SK-N-MC (cell line): ENCODE data around the gene ATP7B.

Experiments
- DNase-seq: peaks from one replicate; pipeline ENCODE4 v3.0.0-alpha.2; 2011; ENCODE audit warnings: low read depth, low spot score
- H3K27ac ChIP-seq: fragments of 200-600 bp; sonication (generic); 2 replicates; pipeline ENCODE4 v1.5.1; 2016; ENCODE audit warnings: mixed run types
- H3K36me3 ChIP-seq: fragments of 200-600 bp; sonication (generic); 2 replicates; pipeline ENCODE4 v1.6.1; 2017; ENCODE audit warnings: antibody characterized with exemption, low read length, mixed read lengths; ENCODE audit not compliant: insufficient read depth
- H3K4me3 ChIP-seq: fragments of 200-600 bp; sonication (generic); 2 replicates; pipeline ENCODE4 v1.5.1; 2016
- H3K9ac ChIP-seq: fragments of 200-600 bp; sonication (generic); 2 replicates; pipeline ENCODE4 v1.8.0; 2017; ENCODE audit warnings: mixed run types, mixed read lengths; ENCODE audit not compliant: insufficient read length
- H3K9me3 ChIP-seq: fragments of 200-600 bp; sonication (generic); 2 replicates; pipeline ENCODE4 v1.6.1; 2017; ENCODE audit warnings: low read depth, mild to moderate bottlenecking, antibody characterized with exemption, low read length, moderate library complexity, mixed read lengths
- EZH2 ChIP-seq: fragments of 200-600 bp; sonication (generic); IDR thresholded peaks from one replicate; pipeline ENCODE4 v1.6.1; 2017; ENCODE audit warnings: antibody characterized with exemption
- FOXP2 ChIP-seq: optimal IDR thresholded peaks from 2 replicates; pipeline ENCODE3; 2011; ENCODE audit warnings: mild to moderate bottlenecking, moderate library complexity; ENCODE audit not compliant: insufficient read depth; ENCODE audit errors: extremely low read length, control extremely low read depth
- POLR2AphosphoS5 ChIP-seq: IDR thresholded peaks from 2 replicates; pipeline ENCODE4 v1.6.1; 2012; ENCODE audit warnings: mild to moderate bottlenecking, low read depth, low read length, borderline replicate concordance

Gene ATP7B

DNA sequence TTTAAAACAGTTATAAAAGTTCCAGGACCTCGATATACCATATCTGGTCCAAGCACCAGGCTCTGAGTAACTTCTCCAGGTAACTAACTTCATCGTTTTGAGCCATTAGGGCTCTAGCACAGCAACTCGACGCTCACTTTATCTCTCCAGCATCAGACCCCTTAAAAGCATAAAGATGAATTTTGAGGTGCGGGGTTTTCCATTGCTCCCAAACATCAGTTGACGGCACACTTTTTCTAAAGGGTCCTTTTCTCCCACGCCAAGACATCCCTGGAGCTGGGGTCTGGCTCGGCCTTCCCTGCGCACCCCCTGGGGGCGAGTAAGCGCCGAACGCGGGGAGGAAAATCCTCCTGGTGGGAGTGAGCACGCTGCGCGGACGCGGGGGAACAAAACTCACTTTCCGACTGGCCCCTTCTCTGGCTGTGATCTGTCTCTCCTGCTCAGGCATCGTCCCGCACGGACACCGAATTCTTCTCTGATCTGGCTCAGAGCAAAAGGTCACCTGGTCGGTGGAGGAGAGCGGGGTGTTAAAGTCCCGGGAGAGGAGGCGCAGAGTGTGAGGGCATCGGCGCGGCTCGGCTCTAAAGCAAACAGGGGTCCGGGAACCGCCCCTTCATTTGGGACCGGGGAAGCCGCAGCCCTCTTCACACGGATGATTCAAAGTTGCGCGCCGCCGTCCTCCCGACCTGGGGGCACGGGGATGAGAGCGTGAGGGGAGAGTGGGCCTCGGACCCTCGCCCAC lies at the start of gene ATP7B:
TSS of gene ATP7B (minus strand) at position 561 of the 742 bp plus-strand sequence. CDS start at position 448, 113 bp downstream.
- DNase-seq = no peak
- H3K27ac ChIP-seq = peak within 1 kb of the TSS; percentile 39; the same call in 1 of the 2 replicates

DNA sequence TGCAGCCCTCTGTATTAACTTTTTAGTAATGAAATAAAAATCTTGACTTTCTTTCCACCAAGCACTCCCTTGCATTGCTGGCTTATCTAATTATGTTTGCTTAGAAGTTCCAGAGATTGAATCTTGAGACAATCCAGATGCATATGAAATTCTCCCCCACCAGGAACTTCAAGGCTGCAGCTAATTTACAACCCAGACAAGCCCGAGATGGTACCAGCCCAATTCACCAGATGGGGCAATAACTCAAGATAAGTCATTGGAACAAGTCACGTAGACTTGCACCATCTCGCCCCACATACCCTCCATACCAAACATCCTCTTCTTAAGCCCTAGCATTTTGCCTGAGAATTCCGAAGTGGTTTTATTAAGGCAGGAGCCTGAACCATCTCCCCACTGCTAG lies 42.2 kb upstream of the ATP7B start:
- no peaks in the 10 kb centered on the region for H3K9me3 ChIP-seq
- H3K36me3 ChIP-seq = no peaks in the 10 kb centered on the region
- DNase-seq = no peak
- H3K4me3 ChIP-seq = no peak overlapping the region
- H3K9ac ChIP-seq = no peak overlapping the region
- TF ChIP-seq EZH2 = no peak
- no peak for TF ChIP-seq FOXP2
- no peak for TF ChIP-seq POLR2AphosphoS5
- no peak overlapping the region for H3K27ac ChIP-seq

More for the DNA sequence above, at the start of gene ATP7B:
- H3K36me3 ChIP-seq = peaks cover 10% of the 10 kb centered on the region; the same call in 1 of the 2 replicates
- no peaks in the 10 kb centered on the region for H3K9me3 ChIP-seq
- no peak for TF ChIP-seq POLR2AphosphoS5
- TF ChIP-seq FOXP2 = no peak
- TF ChIP-seq EZH2 = no peak
- peak within 1 kb of the TSS; percentile 98 for H3K4me3 ChIP-seq
- peak within 1 kb of the TSS; percentile 93 for H3K9ac ChIP-seq

DNA sequence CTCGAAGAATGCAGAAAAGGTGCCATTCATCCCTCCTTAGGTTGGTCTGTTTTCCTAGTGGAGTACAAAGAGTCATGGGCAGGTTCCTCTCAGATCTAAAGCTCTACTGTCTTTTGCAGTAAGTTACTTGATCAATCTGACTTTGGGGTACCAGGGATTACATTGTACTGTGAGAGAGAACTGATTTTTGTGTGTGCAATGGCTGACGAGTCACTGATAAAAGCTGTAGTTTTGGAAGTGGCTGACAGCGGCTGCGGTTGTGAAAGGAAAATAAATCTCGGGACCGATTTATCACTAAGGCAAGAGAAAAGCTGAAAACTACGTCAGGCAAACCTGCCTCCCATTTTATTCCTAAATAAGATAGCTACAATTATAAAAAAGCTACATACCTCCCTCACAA lies 40.1 kb upstream of the ATP7B start:
- Histone ChIP-seq H3K4me3 (no peak overlapping the region), H3K9me3 (no peaks in the 10 kb centered on the region), H3K27ac (no peak overlapping the region), H3K9ac (no peak overlapping the region), H3K36me3 (no peaks in the 10 kb centered on the region)
- no peak for TF ChIP-seq POLR2AphosphoS5
- TF ChIP-seq EZH2 = no peak
- TF ChIP-seq FOXP2 = no peak
- no peak for DNase-seq

DNA sequence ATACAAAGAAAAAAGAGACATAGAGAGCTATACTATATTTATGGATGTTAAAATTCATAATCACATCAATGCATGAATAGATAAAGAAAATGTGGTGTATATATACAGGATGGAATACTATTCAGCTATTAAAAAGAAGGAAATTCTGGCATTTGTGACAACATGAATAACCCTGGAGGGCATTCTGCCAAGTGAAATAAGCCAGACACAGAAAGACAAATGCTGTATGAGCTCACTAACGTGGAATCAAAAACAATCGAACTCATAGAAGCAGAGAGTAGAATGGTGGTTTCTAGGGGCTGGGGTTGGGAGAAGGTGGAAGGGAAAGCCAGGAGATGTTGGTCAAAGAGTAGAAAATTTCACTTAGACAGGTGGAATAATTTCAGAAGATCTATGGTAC lies 37.3 kb upstream of the ATP7B start:
- no peak overlapping the region for H3K4me3 ChIP-seq
- H3K27ac ChIP-seq = no peak overlapping the region
- H3K36me3 ChIP-seq = no peaks in the 10 kb centered on the region
- TF ChIP-seq EZH2 = no peak
- no peak for TF ChIP-seq POLR2AphosphoS5
- no peak for TF ChIP-seq FOXP2
- no peak overlapping the region for H3K9ac ChIP-seq
- H3K9me3 ChIP-seq = no peaks in the 10 kb centered on the region
- DNase-seq = no peak

DNA sequence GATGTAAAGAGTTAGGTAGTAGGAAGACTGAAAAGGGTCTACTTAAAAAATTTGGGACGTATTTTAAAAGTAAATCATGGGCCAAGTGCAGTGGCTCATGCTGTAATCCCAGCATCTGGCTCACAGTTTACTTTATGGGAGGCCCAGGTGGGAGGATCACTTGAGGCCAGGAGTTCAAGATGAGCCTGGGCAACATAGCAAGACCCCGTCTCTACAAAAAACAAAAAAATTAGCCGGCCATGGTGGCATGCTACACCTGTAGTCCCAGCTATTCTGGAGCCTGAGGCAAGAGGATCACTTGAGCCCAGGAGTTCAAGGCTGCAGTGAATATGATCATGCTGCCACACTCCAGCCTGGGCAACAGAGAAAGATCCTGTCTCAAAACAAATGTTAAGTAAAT lies 36.2 kb upstream of the ATP7B start:
- H3K36me3 ChIP-seq = no peaks in the 10 kb centered on the region
- H3K9ac ChIP-seq = no peak overlapping the region
- H3K9me3 ChIP-seq = no peaks in the 10 kb centered on the region
- no peak overlapping the region for H3K4me3 ChIP-seq
- no peak for DNase-seq
- no peak overlapping the region for H3K27ac ChIP-seq
- no peak for TF ChIP-seq POLR2AphosphoS5
- no peak for TF ChIP-seq FOXP2
- TF ChIP-seq EZH2 = no peak

DNA sequence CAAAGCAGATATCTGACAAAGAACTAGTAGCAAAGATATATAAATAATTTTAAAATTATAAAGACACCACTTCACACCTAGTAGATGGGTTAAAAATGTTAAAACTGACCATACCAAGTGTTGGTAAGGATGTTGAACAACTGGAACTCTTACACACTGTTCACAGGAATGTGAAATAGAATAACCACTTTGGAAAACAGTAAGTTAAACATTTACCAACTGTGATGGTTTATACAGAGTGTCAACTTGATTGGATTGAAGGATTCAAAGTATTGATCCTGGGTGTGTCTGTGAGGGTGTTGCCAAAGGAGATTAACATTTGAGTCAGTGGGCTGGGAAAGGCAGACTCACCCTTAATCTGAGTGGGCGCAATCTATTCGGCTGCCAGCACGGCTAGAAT lies 32.4 kb upstream of the ATP7B start:
- Histone ChIP-seq H3K36me3 (no peaks in the 10 kb centered on the region), H3K9me3 (no peaks in the 10 kb centered on the region; the same call in 1 of the 2 replicates), H3K4me3 (no peak overlapping the region), H3K27ac (no peak overlapping the region), H3K9ac (no peak overlapping the region)
- DNase-seq = no peak
- TF ChIP-seq EZH2 (no peak), FOXP2 (no peak), POLR2AphosphoS5 (no peak)

DNA sequence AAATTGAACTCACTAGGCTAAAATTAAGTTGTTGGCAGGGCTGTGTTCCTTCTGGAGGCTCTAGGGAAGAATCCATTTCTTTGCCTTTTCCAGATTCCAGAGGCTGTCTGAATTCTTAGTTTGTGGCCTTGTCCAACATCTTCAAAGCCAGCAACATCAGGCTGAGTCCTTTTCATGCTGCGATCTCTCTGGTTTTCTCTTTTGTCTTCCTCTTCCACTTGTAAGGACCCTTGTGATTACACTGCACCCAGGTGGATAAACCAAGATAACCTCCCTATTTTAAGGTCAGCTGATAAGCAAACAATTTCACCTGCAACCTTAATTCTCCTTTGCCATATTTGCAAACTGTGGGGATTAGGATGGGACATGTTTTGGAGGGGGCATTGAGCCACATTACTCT lies 24.8 kb upstream of the ATP7B start:
- H3K4me3 ChIP-seq = no peak overlapping the region
- no peak overlapping the region for H3K9ac ChIP-seq
- no peaks in the 10 kb centered on the region for H3K9me3 ChIP-seq
- DNase-seq = no peak
- no peak overlapping the region for H3K27ac ChIP-seq
- no peaks in the 10 kb centered on the region for H3K36me3 ChIP-seq
- TF ChIP-seq EZH2 = no peak
- no peak for TF ChIP-seq POLR2AphosphoS5
- TF ChIP-seq FOXP2 = no peak

DNA sequence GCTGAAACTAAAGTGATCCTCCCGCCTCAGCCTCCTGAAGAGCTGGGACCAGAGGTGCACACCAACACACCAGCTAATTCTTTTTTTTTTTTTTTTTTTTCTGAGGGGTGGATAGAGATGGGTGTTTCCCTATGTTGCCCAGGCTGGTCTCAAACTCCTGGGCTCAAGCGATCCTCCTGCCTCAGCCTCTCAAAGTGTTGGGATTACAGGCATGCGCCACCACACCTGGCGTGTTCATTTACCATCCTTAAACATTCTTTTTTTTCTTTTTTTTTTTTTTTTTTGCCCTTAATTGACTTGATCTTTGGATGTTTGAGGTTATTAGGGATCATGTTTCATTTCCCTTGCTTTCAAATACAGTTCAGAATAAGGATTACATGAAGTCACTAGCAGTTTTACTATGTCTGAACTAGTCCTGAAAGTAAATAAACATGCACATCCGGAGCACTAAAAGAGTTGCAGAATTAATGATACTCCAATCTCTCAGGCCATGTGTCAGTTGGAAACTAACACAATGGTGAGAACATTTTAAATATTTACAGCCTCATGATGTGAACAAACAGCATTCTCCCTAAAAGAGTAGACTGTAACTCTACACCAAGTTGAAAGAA lies 23.5 kb upstream of the ATP7B start:
- no peak overlapping the region for H3K4me3 ChIP-seq
- H3K27ac ChIP-seq = no peak overlapping the region
- no peak for DNase-seq
- no peak overlapping the region for H3K9ac ChIP-seq
- H3K9me3 ChIP-seq = no peaks in the 10 kb centered on the region
- TF ChIP-seq POLR2AphosphoS5 (no peak), FOXP2 (no peak), EZH2 (no peak)
- H3K36me3 ChIP-seq = no peaks in the 10 kb centered on the region
